Activated naive CD4-positive, alpha-beta T cell treated with anti-CD3 and anti-CD28 coated beads for 36 hours (primary cell): ENCODE results near the gene PLEKHA4. TPM values are rescaled to one million over a fixed set of nuclear protein-coding genes. Genes with fewer than 3 reads are reported as not detected.
"Not testable (repeated sequence)": the region's sequence is repeated elsewhere in the genome, so short reads cannot be mapped to it uniquely, and the experiment has no call there.

Source experiments
- CTCF ChIA-PET: fragments of 350-600 bp; sonication (Branson Sonifier 250); formaldehyde crosslinking; loops from one replicate; lab custom pipeline; 2021; ENCODE audit warnings: antibody characterized with exemption; lab: Charles Lee
- DNase-seq: peaks from one replicate; pipeline ENCODE4 v3.0.0-alpha.2; 2020
- H3K27ac Mint-ChIP-seq: one replicate; pipeline ENCODE4 v1.8.0; 2021; ENCODE audit warnings: mild to moderate bottlenecking, mixed read lengths
- H3K27me3 Mint-ChIP-seq: one replicate; pipeline ENCODE4 v1.8.0; 2021; ENCODE audit warnings: low read depth, mixed read lengths
- H3K36me3 Mint-ChIP-seq: one replicate; pipeline ENCODE4 v1.8.0; 2021; ENCODE audit warnings: low read depth, mixed read lengths
- H3K4me1 Mint-ChIP-seq: one replicate; pipeline ENCODE4 v1.8.0; 2021; ENCODE audit warnings: low read depth, mixed read lengths
- H3K4me3 Mint-ChIP-seq: one replicate; pipeline ENCODE4 v1.8.0; 2021; ENCODE audit warnings: mild to moderate bottlenecking, moderate library complexity, mixed read lengths
- H3K9me3 Mint-ChIP-seq: one replicate; pipeline ENCODE4 v1.8.0; 2021; ENCODE audit warnings: mixed read lengths
- intact Hi-C: fragments of 100-400 bp; cut with micrococcal nuclease; formaldehyde crosslinking; loops from one replicate; pipeline ENCODE4 v1.15.1; 2023
- total RNA-seq, 2 experiments: library from RNA; stranded (reverse); gene quantifications; one replicate each; pipeline ENCODE4 v1.2.3, GENCODE V29; 2021

Gene PLEKHA4
- total RNA-seq, 2 experiments from 2014 or later: 8.3 to 8.8 TPM

DNA sequence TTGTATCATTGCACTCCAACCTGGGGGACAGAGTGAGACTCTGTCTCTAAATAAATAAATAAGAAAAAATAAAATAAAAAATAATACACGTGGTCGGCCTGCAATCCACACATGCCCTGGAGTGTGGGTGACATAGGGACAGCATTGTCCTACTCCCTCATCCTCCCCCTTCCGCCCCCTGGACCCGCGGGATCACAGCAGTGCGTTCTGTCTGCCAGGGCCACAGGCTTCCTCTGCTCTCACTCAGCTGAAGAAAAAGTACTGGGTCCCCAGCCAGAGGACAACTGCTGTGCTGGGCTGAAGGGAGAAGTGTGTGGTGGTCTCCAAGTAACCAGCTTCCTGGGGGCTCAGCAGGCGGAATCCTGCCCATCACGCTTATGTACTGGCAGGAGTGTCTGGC is 63.9 kb downstream of the PLEKHA4 start:
- Mint-ChIP-seq H3K4me1 (peaks cover 13% of the 10 kb centered on the region), H3K9me3 (no peaks in the 10 kb centered on the region), H3K36me3 (peaks cover 5% of the 10 kb centered on the region), H3K27me3 (no peaks in the 10 kb centered on the region), H3K4me3 (no peak overlapping the region), H3K27ac (no peak overlapping the region)
- DNase-seq: no peak
- intact Hi-C loops: no loop called here
- CTCF ChIA-PET: interaction anchor here (0.6 kb wide), 2 partner anchors 18 to 42 kb away, joined by 3 read pairs; no protein-coding TSS in a partner anchor

DNA sequence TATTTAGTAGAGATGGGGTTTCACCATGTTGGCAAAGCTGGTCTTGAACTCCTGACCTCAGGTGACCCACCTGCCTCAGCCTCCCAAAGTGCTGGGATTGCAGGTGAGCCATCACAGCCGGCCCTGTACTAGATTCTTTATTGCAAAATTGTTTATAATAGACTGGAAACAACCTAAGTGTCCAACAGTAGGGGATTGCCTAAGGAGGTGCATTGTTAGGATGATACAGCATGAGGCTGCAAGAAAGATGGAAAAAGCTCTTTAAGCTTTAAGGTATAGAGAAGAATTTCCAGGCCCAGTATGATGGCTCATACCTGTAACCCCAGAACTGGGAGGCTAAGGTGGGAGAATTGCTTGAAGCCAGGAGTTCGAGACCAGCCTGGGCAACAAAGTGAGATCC is 65.8 kb downstream of the PLEKHA4 start:
- CTCF ChIA-PET: interaction anchor here (0.5 to 3.4 kb wide), 2 partner anchors 30 to 40 kb away, joined by 3 to 10 read pairs; no protein-coding TSS in a partner anchor
- no peak overlapping the region for H3K4me3 Mint-ChIP-seq
- intact Hi-C loops: no loop called here

DNA sequence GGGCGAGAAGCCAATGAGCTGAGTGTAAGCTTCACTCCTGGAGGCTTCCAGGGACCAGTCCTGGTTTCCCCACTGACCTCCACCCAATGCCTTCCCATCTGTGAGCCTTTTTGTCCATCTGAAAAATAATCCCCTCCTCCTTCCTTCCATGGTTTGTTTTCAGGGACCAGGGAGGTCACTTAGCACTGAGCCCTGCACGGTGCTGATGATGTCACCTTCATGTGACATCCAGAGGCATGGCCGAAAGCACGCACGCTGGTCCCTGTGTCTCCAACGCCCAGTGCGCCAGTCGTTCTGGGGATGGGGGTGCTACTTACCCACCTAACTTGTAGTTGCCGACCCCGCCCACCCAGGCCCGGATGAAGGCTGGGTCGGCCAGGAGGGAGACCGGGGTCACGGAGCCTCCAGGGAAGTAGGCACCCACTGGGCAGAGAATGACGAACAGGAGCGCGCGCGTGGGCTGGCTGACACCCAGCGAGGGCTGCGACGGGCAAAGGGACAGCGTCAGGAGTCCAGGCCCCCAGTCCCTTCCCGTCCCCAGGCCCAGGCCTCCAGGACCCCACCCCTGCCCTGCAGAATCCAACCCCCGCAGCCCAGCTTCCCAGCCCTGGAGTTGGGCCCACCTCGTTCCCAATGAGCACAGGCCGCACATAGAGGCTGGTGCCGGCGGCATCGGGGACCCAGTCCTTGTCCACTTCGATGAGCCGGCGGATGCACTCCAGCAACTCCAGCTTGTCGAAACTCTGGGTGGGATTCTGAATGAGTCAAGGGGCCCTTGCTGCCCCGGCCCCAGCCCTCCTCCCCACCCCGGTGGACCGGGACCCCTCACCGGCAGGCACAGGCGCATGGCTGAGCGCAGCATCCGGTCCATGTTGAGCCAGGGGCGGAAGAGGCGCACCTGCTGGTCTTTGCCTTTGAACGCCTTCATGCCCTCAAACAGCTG is 68.8 kb downstream of the PLEKHA4 start:
- no peaks in the 10 kb centered on the region for H3K27me3 Mint-ChIP-seq
- no peaks in the 10 kb centered on the region for H3K9me3 Mint-ChIP-seq
- intact Hi-C loops: loop anchor here (5.0 kb wide), 1 partner anchor 288 kb away; the partner anchor contains the start of gene SNRNP70
- H3K4me1 Mint-ChIP-seq: peaks cover 8% of the 10 kb centered on the region
- no peak for DNase-seq
- peaks cover 2% of the 10 kb centered on the region for H3K36me3 Mint-ChIP-seq
- CTCF ChIA-PET: interaction anchor here (1.5 to 3.4 kb wide), 3 partner anchors 11 to 43 kb away, joined by 4 to 10 read pairs (median 7); partner anchors contain the start of gene BCAT2
- H3K27ac Mint-ChIP-seq: no peak overlapping the region
- no peak overlapping the region for H3K4me3 Mint-ChIP-seq

More for the DNA sequence above, 65.8 kb downstream of the PLEKHA4 start:
- DNase-seq: no peak
- no peaks in the 10 kb centered on the region for H3K9me3 Mint-ChIP-seq
- peaks cover 2% of the 10 kb centered on the region for H3K36me3 Mint-ChIP-seq
- H3K27me3 Mint-ChIP-seq: no peaks in the 10 kb centered on the region
- H3K27ac Mint-ChIP-seq: no peak overlapping the region
- peaks cover 3% of the 10 kb centered on the region for H3K4me1 Mint-ChIP-seq

DNA sequence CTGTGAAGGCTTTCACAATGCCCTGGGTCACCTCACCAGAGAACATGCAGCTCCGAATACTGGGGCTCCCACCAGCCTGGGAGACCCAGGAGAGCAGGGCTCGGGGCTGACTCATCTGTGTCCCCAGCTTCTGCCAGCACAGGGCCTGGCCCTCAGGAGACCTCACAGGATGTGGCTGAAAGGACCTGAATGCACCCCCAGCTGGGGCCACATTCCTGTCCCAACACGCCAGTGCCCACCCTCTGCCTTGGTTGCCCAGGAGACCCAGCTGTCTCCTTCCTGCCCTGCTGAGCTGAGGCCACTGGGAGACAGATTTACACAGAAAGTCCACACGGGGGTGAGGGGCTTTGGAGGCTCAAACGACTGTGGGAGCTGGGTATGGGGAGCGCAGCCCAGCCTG is 69.5 kb downstream of the PLEKHA4 start:
- CTCF ChIA-PET: interaction anchor here (0.6 to 1.5 kb wide), 3 partner anchors 12 to 1114 kb away, joined by 4 to 7 read pairs (median 7); partner anchors contain the start of gene BCAT2
- intact Hi-C loops: loop anchor here (5.0 kb wide), 1 partner anchor 288 kb away; the partner anchor contains the start of gene SNRNP70
- H3K4me1 Mint-ChIP-seq: peaks cover 10% of the 10 kb centered on the region
- no peak overlapping the region for H3K27ac Mint-ChIP-seq
- no peaks in the 10 kb centered on the region for H3K27me3 Mint-ChIP-seq
- no peak overlapping the region for H3K4me3 Mint-ChIP-seq
- peaks cover 2% of the 10 kb centered on the region for H3K36me3 Mint-ChIP-seq
- no peaks in the 10 kb centered on the region for H3K9me3 Mint-ChIP-seq
- DNase-seq: no peak

DNA sequence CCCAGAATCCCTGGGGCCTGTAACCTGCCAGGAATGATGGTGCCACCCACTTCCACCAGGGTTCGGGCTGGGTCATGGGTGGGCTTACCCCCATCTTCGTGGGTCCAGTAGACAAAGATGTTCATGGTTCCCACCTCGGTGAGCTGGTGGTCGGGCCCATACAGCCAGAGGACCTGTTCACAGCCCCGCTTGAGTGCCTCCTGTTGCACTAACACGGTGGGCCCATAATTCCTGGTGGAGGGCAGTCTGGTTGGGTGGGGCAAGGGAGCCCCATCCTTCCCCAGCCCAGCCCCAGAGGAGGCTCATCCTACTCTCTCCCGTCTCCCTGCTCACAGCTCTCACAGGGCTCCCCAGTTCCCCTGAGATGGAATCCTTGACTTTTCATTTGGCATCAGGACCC is 71.3 kb downstream of the PLEKHA4 start:
- H3K27me3 Mint-ChIP-seq: no peaks in the 10 kb centered on the region
- H3K9me3 Mint-ChIP-seq: no peaks in the 10 kb centered on the region
- H3K36me3 Mint-ChIP-seq: peaks cover 2% of the 10 kb centered on the region
- CTCF ChIA-PET: interaction anchor here (4.5 kb wide), 1 partner anchor 44 kb away, joined by 43 read pairs; no protein-coding TSS in a partner anchor
- intact Hi-C loops: loop anchor here (5.0 kb wide), 1 partner anchor 290 kb away; the partner anchor contains the start of gene SNRNP70
- DNase-seq: no peak
- H3K4me1 Mint-ChIP-seq: peaks cover 10% of the 10 kb centered on the region
- no peak overlapping the region for H3K27ac Mint-ChIP-seq
- no peak overlapping the region for H3K4me3 Mint-ChIP-seq

DNA sequence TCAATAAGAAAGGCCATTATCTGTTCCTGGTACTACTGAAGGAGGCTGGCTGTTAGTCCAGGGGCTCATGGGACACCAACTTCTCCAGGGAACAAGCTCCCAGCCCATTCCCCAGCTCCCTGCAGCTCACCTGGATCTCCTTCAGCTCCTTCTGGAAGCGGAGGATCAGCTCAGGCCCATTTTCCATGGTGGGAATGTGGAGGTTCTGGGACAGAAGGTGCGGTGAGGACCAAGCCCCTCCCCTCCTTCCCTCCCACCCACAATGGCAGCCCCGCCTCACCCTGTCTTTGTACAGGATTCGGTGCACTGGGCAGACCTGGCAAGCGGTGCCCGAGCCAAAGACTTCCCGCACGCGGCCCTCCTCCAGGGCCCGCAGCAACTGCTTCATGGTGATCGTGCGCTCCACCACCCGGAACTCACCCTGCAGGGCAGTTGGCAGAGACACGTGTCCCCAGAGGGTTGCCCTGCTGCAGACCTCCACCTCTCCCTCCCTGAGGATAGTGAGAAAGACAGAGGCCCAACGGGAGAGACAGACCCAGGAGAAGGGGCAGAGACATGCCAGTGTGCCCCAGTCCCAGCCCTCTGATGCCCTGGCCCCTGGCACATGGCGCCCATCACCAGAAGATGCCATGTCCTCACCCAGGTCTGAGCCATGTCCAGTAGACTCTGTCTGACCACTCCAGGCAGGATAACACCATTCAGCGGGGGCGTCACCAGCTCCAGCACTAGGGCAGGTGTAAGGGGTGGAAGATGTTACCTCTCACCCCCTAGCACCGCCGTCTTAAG is 71.9 kb downstream of the PLEKHA4 start:
- Mint-ChIP-seq H3K9me3 (no peaks in the 10 kb centered on the region), H3K4me1 (peaks cover 10% of the 10 kb centered on the region), H3K27ac (no peak overlapping the region), H3K4me3 (no peak overlapping the region), H3K27me3 (no peaks in the 10 kb centered on the region), H3K36me3 (no peaks in the 10 kb centered on the region)
- intact Hi-C loops: loop anchor here (5.0 kb wide), 1 partner anchor 291 kb away; the partner anchor contains the start of gene SNRNP70
- CTCF ChIA-PET: interaction anchor here (1.0 to 4.5 kb wide), 7 partner anchors 10 to 178 kb away, joined by 3 to 43 read pairs (median 8); partner anchors contain the start of gene HSD17B14
- DNase-seq: no peak

DNA sequence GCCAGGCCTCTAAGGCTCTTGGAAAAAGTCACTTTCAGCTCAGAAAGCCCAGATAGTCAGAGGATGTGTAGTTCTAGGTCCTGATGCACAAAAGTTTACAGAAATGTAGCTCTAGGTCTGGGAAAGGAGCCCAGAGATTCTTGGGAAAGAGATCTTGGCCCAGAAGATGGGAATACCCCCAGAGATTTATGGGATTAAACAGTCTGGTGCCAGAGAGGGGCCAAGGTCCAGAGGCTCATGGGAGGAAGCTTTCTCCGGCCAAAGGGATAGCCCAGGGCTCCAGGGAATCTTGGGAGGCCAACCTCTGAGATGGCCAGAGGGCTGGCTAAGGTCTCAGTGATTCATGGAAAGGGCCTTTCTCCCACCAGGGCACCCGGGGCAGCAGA is 72.7 kb downstream of the PLEKHA4 start:
- no peak for DNase-seq
- peaks cover 10% of the 10 kb centered on the region for H3K4me1 Mint-ChIP-seq
- CTCF ChIA-PET: interaction anchor here (0.7 to 4.5 kb wide), 27 partner anchors 11 to 204 kb away, joined by 3 to 43 read pairs (median 3); partner anchors contain the start of genes BCAT2, CA11, GYS1 and HSD17B14
- H3K9me3 Mint-ChIP-seq: no peaks in the 10 kb centered on the region
- no peaks in the 10 kb centered on the region for H3K27me3 Mint-ChIP-seq
- intact Hi-C loops: loop anchor here (1.0 to 5.0 kb wide), 8 partner anchors 15 to 292 kb away; partner anchors contain the start of genes BCAT2, CA11, GYS1 and PPP1R15A
- no peaks in the 10 kb centered on the region for H3K36me3 Mint-ChIP-seq
- peak overlapping the region; percentile 82 for H3K4me3 Mint-ChIP-seq
- peak overlapping the region; percentile 87 for H3K27ac Mint-ChIP-seq

DNA sequence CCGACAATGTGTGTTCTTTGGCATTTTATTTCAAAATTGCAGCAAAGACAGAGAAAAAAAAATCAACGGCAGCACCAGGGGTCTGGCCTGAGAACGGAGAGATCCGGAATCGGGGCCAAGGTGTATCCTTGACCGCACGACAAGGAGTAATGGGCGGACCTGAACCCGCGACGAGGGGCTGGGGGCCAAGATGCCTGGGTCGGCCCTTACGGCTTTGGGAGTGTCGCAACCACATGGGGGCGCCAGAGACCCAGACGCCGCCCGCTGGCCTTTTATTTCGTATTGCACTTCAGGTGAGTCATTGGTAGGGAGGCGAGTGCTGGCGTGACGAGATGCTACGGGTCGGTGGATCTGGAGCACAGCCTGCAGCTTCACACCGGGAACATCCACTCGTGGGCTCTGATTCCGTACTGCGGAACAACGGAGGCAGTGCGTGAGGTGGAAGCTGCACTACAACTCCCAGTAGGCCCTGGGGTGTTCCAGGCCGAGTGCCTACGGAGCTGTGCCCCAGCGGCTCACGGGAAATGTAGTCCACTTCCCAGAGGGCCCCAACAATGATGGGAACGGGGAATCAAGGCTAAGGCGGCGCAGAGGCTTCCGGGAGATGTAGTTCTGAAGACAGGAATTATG is 73.2 kb downstream of the PLEKHA4 start:
- intact Hi-C loops: loop anchor here (1.0 to 5.0 kb wide), 8 partner anchors 16 to 292 kb away; partner anchors contain the start of genes BCAT2, CA11, GYS1 and PPP1R15A
- H3K27ac Mint-ChIP-seq: peak overlapping the region; percentile 87

DNA sequence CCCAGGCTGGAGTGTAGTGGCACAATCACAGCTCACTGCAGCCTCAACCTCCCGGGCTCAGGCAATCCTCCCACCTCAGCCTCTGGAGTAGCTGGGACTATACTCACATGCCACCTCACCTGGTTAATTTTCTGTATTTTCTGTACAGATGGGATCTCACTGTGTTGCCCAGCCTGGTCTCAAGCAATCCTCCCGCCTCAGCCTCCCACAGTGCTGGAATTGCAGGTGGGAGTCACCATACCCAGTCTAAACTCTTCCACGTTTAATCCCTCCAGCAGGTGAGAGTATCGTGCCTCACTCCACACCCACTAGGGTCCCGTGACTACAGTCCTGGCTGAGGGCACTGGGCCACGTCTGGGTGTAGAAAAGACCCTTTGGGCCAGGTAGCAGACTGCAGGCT is 74.1 kb downstream of the PLEKHA4 start:
- Mint-ChIP-seq H3K27me3 (no peaks in the 10 kb centered on the region), H3K27ac (no peak overlapping the region), H3K9me3 (no peaks in the 10 kb centered on the region), H3K4me1 (peaks cover 10% of the 10 kb centered on the region), H3K4me3 (no peak overlapping the region), H3K36me3 (no peaks in the 10 kb centered on the region)
- intact Hi-C loops: loop anchor here (2.0 kb wide), 3 partner anchors 17 to 199 kb away; partner anchors contain the start of genes BCAT2, GYS1, PPP1R15A and RUVBL2
- no peak for DNase-seq
- CTCF ChIA-PET: interaction anchor here (0.7 to 4.5 kb wide), 6 partner anchors 16 to 262 kb away, joined by 3 to 43 read pairs (median 18); partner anchors contain the start of genes BCAT2 and HSD17B14

More for the DNA sequence above, 73.2 kb downstream of the PLEKHA4 start:
- peaks cover 10% of the 10 kb centered on the region for H3K4me1 Mint-ChIP-seq
- no peaks in the 10 kb centered on the region for H3K36me3 Mint-ChIP-seq
- DNase-seq: peak; percentile 89
- CTCF ChIA-PET: interaction anchor here (0.7 to 4.5 kb wide), 27 partner anchors 10 to 205 kb away, joined by 3 to 43 read pairs (median 3); partner anchors contain the start of genes BCAT2, CA11, GYS1 and HSD17B14
- H3K4me3 Mint-ChIP-seq: peak overlapping the region; percentile 82
- no peaks in the 10 kb centered on the region for H3K9me3 Mint-ChIP-seq
- no peaks in the 10 kb centered on the region for H3K27me3 Mint-ChIP-seq

DNA sequence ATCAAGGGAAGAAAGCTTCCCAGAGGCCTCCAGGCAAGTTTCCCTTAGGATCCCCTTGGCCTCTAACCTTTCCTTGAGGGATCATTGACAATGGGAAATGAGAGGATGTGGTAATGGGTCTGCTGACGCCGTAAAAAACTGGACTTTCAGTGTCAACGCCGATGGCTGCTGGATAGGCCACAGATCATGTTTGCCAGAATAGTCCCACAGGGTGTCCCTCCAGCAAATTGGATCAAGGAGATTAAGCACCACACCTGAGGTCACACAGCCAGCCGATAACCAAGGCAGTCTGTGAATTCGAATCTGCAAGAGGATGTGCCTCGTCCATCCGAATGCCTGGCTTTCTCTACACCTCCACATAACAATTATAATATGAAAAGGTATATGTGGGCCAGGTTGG is 75.1 kb downstream of the PLEKHA4 start:
- Mint-ChIP-seq H3K4me1 (peaks cover 10% of the 10 kb centered on the region), H3K4me3 (no peak overlapping the region), H3K36me3 (no peaks in the 10 kb centered on the region), H3K9me3 (no peaks in the 10 kb centered on the region), H3K27ac (no peak overlapping the region), H3K27me3 (no peaks in the 10 kb centered on the region)
- intact Hi-C loops: no loop called here
- no peak for DNase-seq
- CTCF ChIA-PET: interaction anchor here (0.6 to 4.5 kb wide), 4 partner anchors 9 to 52 kb away, joined by 3 to 43 read pairs (median 18); partner anchors contain the start of gene HSD17B14

DNA sequence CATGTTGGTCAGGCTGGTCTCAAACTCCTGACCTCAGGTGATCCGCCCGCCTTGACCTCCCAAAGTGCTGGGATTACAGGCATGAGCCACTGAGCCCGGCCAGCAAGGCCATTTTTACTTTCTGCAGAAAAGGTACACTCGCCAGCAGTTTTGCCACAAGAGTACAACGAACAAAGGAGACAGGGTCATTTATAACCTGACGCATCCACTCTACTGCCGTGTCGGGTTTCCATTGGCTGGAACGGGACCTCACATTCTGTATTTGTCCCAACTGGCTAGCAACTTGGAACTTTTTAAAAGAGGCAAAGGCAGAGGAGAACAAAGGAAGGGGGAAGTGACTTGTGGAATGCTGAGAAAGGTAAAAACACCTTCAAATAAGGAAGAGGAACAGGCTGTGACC is 81.1 kb downstream of the PLEKHA4 start:
- H3K27ac Mint-ChIP-seq, H3K9me3 Mint-ChIP-seq, H3K36me3 Mint-ChIP-seq, H3K27me3 Mint-ChIP-seq, H3K4me1 Mint-ChIP-seq, DNase-seq, H3K4me3 Mint-ChIP-seq, intact Hi-C loops: not testable (repeated sequence)
- CTCF ChIA-PET: interaction anchor here (0.6 to 8.5 kb wide), 20 partner anchors 9 to 211 kb away, joined by 3 to 121 read pairs (median 4); partner anchors contain the start of genes FUT2, HSD17B14 and PPP1R15A
